Left renal cortex interstitium (tissue), 4 donors: ENCODE measurements around the gene CAMK2D. TPM values are rescaled to one million over a fixed set of nuclear protein-coding genes. Genes with fewer than 3 reads are reported as not detected.
A peak's percentile ranks its signal among the peaks of the same experiment; 100 is the strongest.

Experiments
- DNase-seq, 4 donors: peaks; one replicate each; pipeline ENCODE4 v3.0.0-alpha.2; 2013; ENCODE audit warnings: low read depth in 4 of 4, low spot score in 2 of 4, missing footprints in 1 of 4
- polyA plus RNA-seq, 4 donors: library from polyadenylated mRNA; unstranded; fragments of 120-200 nt; gene quantifications; one replicate each; pipeline ENCODE4 v1.2.1, GENCODE V29; 2013; ENCODE audit not compliant: insufficient read length in 4 of 4

The CAMK2D gene
- polyA plus RNA-seq, 4 donors = 69.4 to 83.1 (median 77.0) TPM

GRCh38 chr4:113452868-113453620, 308.5 kb downstream of the CAMK2D start:
- no peak for DNase-seq

- no peak for DNase-seq
These were observed 309.4 kb downstream of the CAMK2D start for GRCh38 chr4:113452152-113452551.

- no peak for DNase-seq
These were observed 311.1 kb downstream of the CAMK2D start for GRCh38 chr4:113450295-113451080.

- no peak for DNase-seq
These were observed 312.0 kb downstream of the CAMK2D start for GRCh38 chr4:113449410-113449974.

GRCh38 chr4:113447769-113448168, 313.8 kb downstream of the CAMK2D start:
- no peak for DNase-seq

- no peak for DNase-seq
These were observed 314.5 kb downstream of the CAMK2D start for GRCh38 chr4:113447061-113447460.

GRCh38 chr4:113446019-113446418, 315.5 kb downstream of the CAMK2D start:
- no peak for DNase-seq

- no peak for DNase-seq
These were observed 316.3 kb downstream of the CAMK2D start for GRCh38 chr4:113445286-113445685.

- no peak for DNase-seq
These were observed 317.2 kb downstream of the CAMK2D start for GRCh38 chr4:113444386-113444785.

- DNase-seq = no peak
These were observed 318.7 kb downstream of the CAMK2D start for GRCh38 chr4:113442826-113443225.

GRCh38 chr4:113440371-113440770, 321.2 kb downstream of the CAMK2D start:
- no peak for DNase-seq

GRCh38 chr4:113438596-113438995, 322.9 kb downstream of the CAMK2D start:
- DNase-seq = no peak

- no peak for DNase-seq
These were observed 324.4 kb downstream of the CAMK2D start for GRCh38 chr4:113437129-113437528.

GRCh38 chr4:113436360-113436759, 325.2 kb downstream of the CAMK2D start:
- peak in 1 of 4 donors; percentile 58 for DNase-seq

- DNase-seq = no peak
These were observed 325.6 kb downstream of the CAMK2D start for GRCh38 chr4:113435893-113436292.

GRCh38 chr4:113434247-113434587, 327.3 kb downstream of the CAMK2D start:
- no peak for DNase-seq

- no peak for DNase-seq
These were observed 327.8 kb downstream of the CAMK2D start for GRCh38 chr4:113433536-113434246.

GRCh38 chr4:113433116-113433515, 328.4 kb downstream of the CAMK2D start:
- DNase-seq = no peak

GRCh38 chr4:113423631-113424030, 337.9 kb downstream of the CAMK2D start:
- DNase-seq = no peak

GRCh38 chr4:113420938-113421337, 340.6 kb downstream of the CAMK2D start:
- no peak for DNase-seq

- DNase-seq = no peak
These were observed 341.9 kb downstream of the CAMK2D start for GRCh38 chr4:113419631-113420030.
